Activated CD8-positive, alpha-beta memory T cell treated with anti-CD3 and anti-CD28 coated beads, Interleukin-2, amount 50 U/mL, for 4 hours (primary cell): ENCODE measurements around the gene DNAAF5.
"Not testable (repeated sequence)": the region's sequence is repeated elsewhere in the genome, so short reads cannot be mapped to it uniquely, and the experiment has no call there.

Experiments used
- DNase-seq: peaks from one replicate; pipeline ENCODE4 v3.0.0-alpha.2; 2020

DNAAF5 gene

DNA sequence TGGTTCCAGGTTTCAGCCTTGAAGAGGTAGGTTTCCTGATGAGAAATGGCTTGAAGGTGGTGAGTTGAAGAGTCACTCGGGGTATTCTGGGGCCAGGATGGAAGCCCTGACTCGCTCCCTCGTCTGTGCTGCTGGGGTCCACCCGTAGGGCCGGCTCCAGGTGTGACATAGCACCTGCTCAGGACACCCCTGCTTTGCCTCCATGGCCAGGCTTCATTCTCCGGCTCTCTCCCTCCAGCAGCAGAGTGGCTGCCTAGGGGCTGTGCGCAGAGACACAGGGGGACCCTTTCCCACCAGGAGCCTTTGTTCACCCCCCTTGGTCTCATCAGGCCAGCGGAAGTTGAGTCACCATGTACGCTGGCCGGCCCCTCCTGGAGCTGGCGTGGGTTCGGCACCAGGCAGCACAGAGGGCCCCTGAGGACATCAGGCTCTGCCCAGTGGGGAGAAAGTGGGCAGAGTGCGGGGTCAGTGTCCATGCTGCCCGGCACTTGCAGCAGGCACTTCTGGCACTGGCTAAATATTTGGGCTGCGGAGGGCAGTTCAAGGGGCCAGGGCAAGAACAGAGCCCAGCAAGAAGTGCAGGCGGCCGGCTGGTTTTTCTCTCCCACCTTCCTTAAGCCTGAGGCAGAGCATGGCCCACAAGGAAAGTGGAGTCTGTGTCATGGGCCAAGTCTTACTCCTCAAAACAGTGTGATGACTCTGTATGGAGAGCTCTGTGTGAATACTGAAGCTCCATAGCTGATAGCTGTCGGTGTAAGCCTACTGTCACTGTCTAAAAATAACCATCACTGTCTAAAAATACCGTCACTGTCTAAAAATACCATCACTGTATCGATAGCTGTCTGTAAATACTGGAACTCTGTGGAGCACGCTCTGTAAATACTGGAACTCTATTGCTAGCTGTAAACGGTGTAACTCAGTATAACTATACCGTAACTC is 4.3 kb downstream of the DNAAF5 start:
- no peak for DNase-seq

GRCh38 chr7:731440-732085 is 5.1 kb downstream of the DNAAF5 start:
- DNase-seq, result no peak

- peak; percentile 33 for DNase-seq
These were observed 5.6 kb downstream of the DNAAF5 start for GRCh38 chr7:732094-732541.

DNA sequence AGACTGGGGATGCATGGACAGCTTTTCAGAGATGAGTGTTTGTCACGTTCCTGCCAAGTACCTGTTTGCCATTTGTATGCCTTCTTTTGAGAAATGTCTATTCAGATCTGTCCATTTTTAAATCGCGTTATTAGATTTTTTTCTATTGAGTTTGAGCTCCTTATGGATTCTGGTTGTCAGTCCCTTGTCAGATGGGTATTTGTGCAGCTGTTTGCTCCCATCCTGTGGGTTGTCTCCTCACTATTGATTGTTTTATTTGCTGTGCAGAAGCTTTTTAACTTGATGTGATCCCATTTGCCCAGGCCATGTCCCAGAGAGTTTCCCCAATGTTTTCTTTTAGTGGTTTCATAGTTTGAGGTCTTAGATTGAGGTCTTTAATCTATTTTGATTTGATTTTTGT is 6.1 kb downstream of the DNAAF5 start:
- no peak for DNase-seq

DNA sequence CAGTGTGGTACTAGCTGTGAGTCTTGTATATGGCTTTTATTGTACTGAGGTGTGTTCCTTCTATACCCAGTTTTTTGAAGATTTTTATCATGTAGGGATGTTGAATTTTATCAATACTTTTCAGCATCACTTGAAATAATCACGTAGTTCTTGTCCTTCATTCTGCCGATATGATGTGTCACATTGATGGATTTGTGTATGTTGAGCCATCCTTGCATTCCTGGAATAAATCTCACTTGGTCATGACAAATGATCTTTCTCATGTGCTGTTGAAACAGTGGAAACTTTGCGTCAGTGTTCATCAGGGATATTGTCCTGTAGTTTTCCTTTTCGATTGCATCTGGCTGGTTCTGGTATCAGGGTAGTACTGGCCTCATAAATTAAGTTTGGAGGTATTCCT is 7.7 kb downstream of the DNAAF5 start:
- DNase-seq, result no peak

- DNase-seq, result no peak
These were observed 8.3 kb downstream of the DNAAF5 start for GRCh38 chr7:734808-735207.

DNA sequence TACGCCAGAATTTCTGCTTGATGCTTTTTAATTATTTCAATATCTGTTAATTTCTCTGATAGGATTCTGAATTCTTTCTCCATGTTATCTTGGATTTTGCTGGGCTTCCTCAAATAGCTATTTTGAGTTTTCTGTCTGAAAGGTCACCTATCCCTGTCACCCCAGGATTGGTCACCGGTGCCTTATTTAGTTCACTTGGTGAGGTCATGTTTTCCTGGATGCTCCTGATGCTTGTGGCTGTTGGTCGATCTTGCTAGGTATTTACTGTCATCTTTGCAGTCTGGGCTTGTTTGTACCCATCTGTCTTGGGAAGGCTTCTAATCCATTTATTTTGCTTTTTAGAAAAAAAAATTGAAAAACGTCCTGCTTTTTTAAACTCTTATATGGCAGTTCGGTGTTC is 11.7 kb downstream of the DNAAF5 start:
- no peak for DNase-seq

DNA sequence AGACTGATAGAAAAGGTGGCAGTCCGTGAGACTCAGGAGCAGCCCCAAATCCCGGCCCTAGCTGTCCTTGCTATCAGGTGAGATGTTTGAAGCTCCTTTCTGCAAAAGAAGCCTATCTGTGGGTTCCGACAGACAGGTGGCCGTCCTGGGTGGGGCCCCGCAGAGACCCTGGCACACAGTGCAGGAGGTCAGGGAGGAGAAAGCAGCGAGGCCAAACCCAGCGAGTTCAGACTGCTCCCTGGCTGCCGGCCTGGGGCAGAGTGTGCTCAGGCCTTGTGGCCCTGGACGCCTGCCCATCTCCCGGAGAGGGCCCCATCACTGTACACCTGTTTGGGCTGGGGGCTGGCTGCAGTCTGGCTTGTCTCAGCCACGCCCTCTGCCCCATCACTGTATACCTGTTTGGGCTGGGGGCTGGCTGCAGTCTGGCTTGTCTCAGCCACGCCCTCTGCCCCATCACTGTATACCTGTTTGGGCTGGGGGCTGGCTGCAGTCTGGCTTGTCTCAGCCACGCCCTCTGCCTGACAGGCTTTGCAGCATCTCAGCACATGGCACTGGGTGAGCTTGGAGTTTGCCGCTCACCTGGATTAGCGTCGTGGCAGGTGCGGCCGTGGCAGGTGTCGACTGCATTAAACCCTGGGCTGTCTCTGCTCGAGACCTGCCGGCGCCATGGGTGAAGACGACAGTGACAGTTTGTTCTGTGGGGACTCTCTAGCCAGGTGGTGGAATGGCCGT is 12.4 kb downstream of the DNAAF5 start:
- no peak for DNase-seq

DNA sequence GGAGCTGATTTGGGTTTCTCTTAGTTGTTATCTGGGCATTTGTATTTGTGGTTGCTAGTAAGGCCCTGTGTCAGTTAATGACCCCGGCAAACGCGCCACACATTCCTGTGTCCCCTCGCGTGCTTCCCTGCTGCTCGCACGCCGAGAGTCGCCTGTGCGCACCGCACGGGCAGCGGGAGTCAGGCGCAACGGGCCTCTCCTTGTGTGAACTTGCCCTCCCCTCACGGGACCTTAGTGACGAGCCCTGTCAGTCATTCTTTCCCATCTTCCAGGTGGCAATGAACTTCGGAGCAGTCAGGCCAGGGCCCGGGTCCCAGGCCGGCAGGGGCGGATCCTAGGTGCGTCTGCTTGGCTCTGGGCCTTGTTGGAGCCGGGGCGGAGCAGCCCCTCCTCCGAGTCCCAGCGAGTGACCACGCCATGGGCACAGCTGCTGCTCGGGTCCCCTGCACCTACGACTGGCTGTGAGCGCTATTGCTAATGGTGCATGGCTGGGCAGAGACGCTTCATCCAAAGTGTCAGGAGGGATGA is 13.0 kb downstream of the DNAAF5 start:
- no peak for DNase-seq

DNA sequence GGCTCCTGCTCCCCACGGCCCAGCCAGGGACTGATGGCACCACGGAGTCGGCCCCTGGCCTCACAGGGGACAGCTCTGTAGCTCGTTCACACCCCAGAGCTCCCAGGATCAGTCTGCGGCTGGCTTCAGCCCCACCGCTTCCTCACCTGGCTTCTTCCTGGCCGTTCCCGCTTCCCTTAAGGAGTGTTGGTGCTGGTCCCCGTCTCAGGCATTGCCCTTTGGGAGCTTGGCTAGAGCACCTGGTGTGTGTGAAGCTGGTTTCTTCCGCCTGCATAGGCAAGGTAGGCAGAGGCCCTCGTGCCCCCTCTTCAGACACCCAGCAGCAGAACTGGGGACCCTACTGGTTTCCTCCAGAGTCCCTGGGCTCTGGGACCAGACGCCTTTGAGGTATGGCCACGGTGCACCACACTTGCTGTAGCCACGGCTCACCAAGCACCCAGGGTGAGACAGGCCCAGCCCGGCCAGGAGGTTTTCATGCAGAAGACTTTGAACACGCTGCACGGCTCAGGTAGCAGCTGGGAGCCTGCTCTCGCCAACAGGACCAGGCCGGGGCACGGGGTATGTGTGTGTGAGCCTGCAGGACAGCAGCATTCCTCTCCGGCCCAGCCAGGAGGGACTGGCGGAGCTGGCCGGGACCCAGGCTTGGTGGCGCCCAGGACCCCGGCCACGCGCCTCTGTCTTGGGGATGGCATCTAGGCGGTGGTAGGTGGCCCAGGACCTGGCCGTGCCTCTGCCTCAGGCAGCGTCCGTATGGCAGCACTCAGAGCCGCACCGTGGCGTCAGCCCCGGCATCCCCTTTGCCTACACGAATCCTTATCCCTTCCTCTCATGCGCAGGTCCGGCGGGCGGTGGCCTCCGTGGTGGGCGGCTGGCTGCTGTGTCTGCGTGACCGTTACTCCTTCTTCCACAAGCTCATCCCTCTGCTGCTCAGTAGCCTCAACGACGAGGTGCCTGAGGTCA is 13.8 kb downstream of the DNAAF5 start:
- DNase-seq, result no peak

- DNase-seq, result no peak
These were observed 14.7 kb downstream of the DNAAF5 start for GRCh38 chr7:741191-741671.

GRCh38 chr7:741850-742249 is 15.4 kb downstream of the DNAAF5 start:
- DNase-seq, result no peak

DNA sequence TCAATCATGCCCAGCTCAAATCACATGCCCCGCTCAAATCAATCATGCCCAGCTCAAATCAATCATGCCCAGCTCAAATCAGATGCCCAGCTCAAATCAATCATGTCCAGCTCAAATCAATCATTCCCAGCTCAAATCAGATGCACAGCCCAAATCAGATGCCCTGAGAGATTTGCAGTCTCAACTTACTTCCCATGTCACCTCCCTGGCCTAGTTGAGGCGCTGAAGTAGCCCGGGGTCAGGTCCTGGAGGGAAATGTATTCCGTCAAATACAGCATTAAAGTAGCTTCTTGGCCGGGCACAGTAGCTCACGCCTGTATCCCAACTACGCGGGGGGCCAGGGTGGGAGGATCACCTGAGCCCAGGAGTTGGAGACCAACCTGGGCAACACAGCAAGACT is 16.3 kb downstream of the DNAAF5 start:
- no peak for DNase-seq

- DNase-seq, result not testable (repeated sequence)
These were observed 17.0 kb downstream of the DNAAF5 start for GRCh38 chr7:743341-744127.

GRCh38 chr7:744128-744520 is 17.6 kb downstream of the DNAAF5 start:
- not testable (repeated sequence) for DNase-seq

- DNase-seq, result no peak
These were observed 18.4 kb downstream of the DNAAF5 start for GRCh38 chr7:744854-745430.

GRCh38 chr7:745431-746154 is 19.1 kb downstream of the DNAAF5 start:
- DNase-seq, result no peak

DNA sequence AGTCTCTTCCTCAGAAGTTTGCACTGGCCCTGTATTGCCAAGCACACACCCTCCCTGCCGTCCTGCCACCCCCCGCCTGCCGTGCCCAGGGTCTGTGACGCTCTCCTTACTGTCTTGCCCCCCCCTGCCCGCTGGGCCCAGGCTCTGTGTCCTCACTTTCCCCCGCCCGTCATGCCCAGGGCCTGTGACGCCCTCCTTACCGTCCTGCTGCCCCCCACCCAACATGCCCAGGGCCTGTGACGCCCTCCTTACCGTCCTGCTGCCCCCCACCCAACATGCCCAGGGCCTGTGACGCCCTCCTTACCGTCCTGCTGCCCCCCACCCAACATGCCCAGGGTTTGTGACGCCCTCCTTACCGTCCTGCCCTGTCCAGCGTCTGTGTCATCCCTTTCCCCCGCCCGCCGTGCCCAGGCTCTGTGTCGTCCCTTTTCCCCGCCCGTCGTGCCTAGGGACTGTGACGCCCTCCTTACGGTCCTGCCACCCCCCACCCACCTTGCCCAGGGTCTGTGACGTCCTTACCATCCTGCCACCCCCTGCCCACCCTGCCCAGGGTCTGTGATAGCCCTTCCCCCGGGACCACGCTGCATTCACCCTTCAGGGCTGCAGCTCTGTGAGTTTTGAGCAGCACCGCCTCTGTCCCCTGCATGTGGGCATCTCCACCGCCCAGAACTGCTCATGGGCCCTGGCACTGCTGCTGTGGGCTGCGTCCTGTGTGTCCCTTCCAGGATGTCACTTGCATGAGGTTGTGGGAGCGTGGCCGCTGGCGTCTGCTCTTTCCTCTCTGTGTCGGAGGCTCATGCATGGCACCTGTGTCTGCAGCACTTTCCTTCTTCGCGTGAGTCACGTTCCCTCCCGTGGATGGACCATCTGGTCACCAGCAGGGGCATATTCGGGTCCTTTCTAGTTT is 19.9 kb downstream of the DNAAF5 start:
- no peak for DNase-seq

DNA sequence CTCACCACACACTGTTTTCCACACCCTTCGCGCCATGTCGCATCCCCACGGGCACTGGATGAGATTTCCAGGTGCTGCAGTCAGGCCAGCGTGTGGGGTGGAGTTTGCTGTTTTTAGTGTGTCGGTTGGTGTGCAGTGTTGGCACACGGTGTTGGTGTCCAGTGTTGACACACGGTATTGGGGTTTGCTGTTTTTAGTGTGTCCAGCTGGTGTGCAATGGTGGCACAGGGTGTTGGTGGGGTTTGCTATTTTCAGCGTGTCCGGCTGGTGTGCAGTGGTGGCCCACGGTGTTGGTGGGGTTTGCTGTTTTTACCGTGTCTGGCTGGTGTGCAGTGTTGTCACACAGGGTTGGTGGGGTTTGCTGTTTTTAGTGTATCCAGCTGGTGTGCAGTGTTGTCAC is 20.7 kb downstream of the DNAAF5 start:
- DNase-seq, result no peak
